ENCODE data around the gene BCL7B. TPM values are rescaled to one million over a fixed set of nuclear protein-coding genes. Genes with fewer than 3 reads are reported as not detected.
"Not testable (repeated sequence)": the region's sequence is repeated elsewhere in the genome, so short reads cannot be mapped to it uniquely, and the experiment has no call there.

BCL7B gene
- total RNA-seq, 3 donors from 2014 or later = 59.3 to 112 (median 62.0) TPM

- Histone ChIP-seq H3K4me3 (no peak overlapping the region), H3K4me1 (ENCODE audit: low read depth) (peaks cover 19% of the 10 kb centered on the region), H3K9me3 (no peaks in the 10 kb centered on the region), H3K36me3 (ENCODE audit: low read depth) (no peaks in the 10 kb centered on the region)
- no peak for DNase-seq
- ATAC-seq = no peak
- intact Hi-C loops (cut with DNase I, micrococcal nuclease) = no loop called here
- TF ChIP-seq CTCF (IDR thresholded peaks at IDR 0.05) = no peak
These were observed 2.8 kb upstream of the BCL7B start for GRCh38 chr7:73560109-73560835.

- ATAC-seq (peak; percentile 93), DNase-seq (peak; percentile 93 to 97 (median 97))
- TF ChIP-seq CTCF (IDR thresholded peaks at IDR 0.05) = no peak
- intact Hi-C loops (cut with DNase I, micrococcal nuclease) = no loop called here
- Histone ChIP-seq H3K36me3 (ENCODE audit: low read depth) (no peaks in the 10 kb centered on the region), H3K4me1 (ENCODE audit: low read depth) (peaks cover 19% of the 10 kb centered on the region), H3K9me3 (no peaks in the 10 kb centered on the region), H3K4me3 (peak overlapping the region; percentile 77)
These were observed 438 bp downstream of the BCL7B start for GRCh38 chr7:73557108-73557396.

- intact Hi-C loops (cut with DNase I, micrococcal nuclease) = no loop called here
- ATAC-seq = peak; percentile 5
- DNase-seq = peak in 1 of 3 donors; percentile 32
- Histone ChIP-seq H3K4me3 (peak overlapping the region; percentile 77), H3K9me3 (no peaks in the 10 kb centered on the region), H3K4me1 (ENCODE audit: low read depth) (peaks cover 19% of the 10 kb centered on the region), H3K36me3 (ENCODE audit: low read depth) (no peaks in the 10 kb centered on the region)
- TF ChIP-seq CTCF (IDR thresholded peaks at IDR 0.05) = no peak
These were observed 1.0 kb downstream of the BCL7B start for GRCh38 chr7:73556208-73557107.

GRCh38 chr7:73555411-73555982 is 2.0 kb downstream of the BCL7B start:
- TF ChIP-seq CTCF (IDR thresholded peaks at IDR 0.05) = no peak
- peaks cover 19% of the 10 kb centered on the region for H3K4me1 ChIP-seq (ENCODE audit: low read depth)
- ATAC-seq = no peak
- intact Hi-C loops (cut with DNase I, micrococcal nuclease) = no loop called here
- no peak for DNase-seq
- no peak overlapping the region for H3K4me3 ChIP-seq
- no peaks in the 10 kb centered on the region for H3K36me3 ChIP-seq (ENCODE audit: low read depth)
- no peaks in the 10 kb centered on the region for H3K9me3 ChIP-seq

GRCh38 chr7:73550093-73550492 is 7.4 kb downstream of the BCL7B start:
- H3K4me1 ChIP-seq (ENCODE audit: low read depth); H3K36me3 ChIP-seq (ENCODE audit: low read depth); ATAC-seq; DNase-seq; H3K4me3 ChIP-seq; intact Hi-C loops (cut with DNase I, micrococcal nuclease); H3K9me3 ChIP-seq: not testable (repeated sequence)

GRCh38 chr7:73549176-73549575 is 8.3 kb downstream of the BCL7B start:
- no peak for DNase-seq
- no peak for TF ChIP-seq CTCF (IDR thresholded peaks at IDR 0.05)
- no peaks in the 10 kb centered on the region for H3K4me1 ChIP-seq (ENCODE audit: low read depth)
- peaks cover 4% of the 10 kb centered on the region for H3K36me3 ChIP-seq (ENCODE audit: low read depth)
- ATAC-seq = no peak
- no peaks in the 10 kb centered on the region for H3K9me3 ChIP-seq
- no peak overlapping the region for H3K4me3 ChIP-seq
- intact Hi-C loops (cut with DNase I, micrococcal nuclease) = no loop called here
